K562 (cell line): Measurements from ENCODE around the gene SHFL. TPM values are rescaled to one million over a fixed set of nuclear protein-coding genes. Genes with fewer than 3 reads are reported as not detected.

Experiments used
- ATAC-seq: fragments of 200-7000 bp; cut with Tn5 transposase; 3 replicates; pipeline ENCODE4 v1.9.1; 2020; ENCODE audit warnings: moderate library complexity
- BruUV-seq: library from RNA; stranded (reverse); fragments of 400-500 nt; replicated peaks from 2 replicates; lab custom pipeline; 2021; lab: Mats Ljungman, UMichigan
- CTCF ChIA-PET: fragments of 300-600 bp; formaldehyde crosslinking; extraction: SDS; loops from one replicate; lab custom pipeline; 2021; ENCODE audit warnings: low intra/inter-chr PET ratio; lab: Yijun Ruan, JAX
- POLR2A ChIA-PET: fragments of 300-600, 350-650 bp; sonication (Branson Sonifier 250); formaldehyde crosslinking; extraction: SDS; loops from one replicate; lab custom pipeline; 2021; ENCODE audit warnings: antibody characterized with exemption, inconsistent platforms; lab: Yijun Ruan, JAX
- DNase-seq, 4 experiments: peaks; one replicate each; pipeline versions ENCODE4 v3.0.0 to v3.0.0-alpha.2; 2011 to 2018; ENCODE audit warnings: low spot score in 3 of 4, mixed read lengths in 3 of 4; ENCODE audit errors: extremely low read depth in 1 of 4
- FAIRE-seq: peaks from 2 replicates; lab custom pipeline; 2011; peaks lifted over from hg19 to GRCh38; lab: Jason Lieb, UNC
- H2AFZ ChIP-seq: 2 replicates; pipeline ENCODE4 v1.6.0; 2011; ENCODE audit warnings: low read depth, low read length, control low read depth, inconsistent platforms
- H3K27ac ChIP-seq: fragments of 200-600 bp; 3 replicates; pipeline ENCODE4 v1.8.0; 2011; ENCODE audit warnings: low read depth, mild to moderate bottlenecking, control low read depth, inconsistent platforms, low read length, moderate library complexity, mixed read lengths; ENCODE audit errors: extremely low read depth
- H3K27me3 ChIP-seq, 2 experiments: fragments of 300-600 bp in 1 of 2; 2 replicates in 1 of 2; 3 replicates in 1 of 2; pipeline versions ENCODE4 v1.6.0 to v1.8.0; 2011; ENCODE audit warnings: inconsistent platforms in 2 of 2, low read length in 2 of 2, mild to moderate bottlenecking in 1 of 2, mixed read lengths in 1 of 2, moderate library complexity in 1 of 2; ENCODE audit not compliant: control insufficient read depth in 2 of 2, insufficient read depth in 2 of 2
- H3K36me3 ChIP-seq: fragments of 300-600 bp; 3 replicates; pipeline ENCODE4 v1.8.0; 2011; ENCODE audit warnings: mild to moderate bottlenecking, low read length, inconsistent platforms; ENCODE audit not compliant: control insufficient read depth, insufficient read depth
- H3K4me1 ChIP-seq, 2 experiments: fragments of 200-600 bp in 1 of 2; replicated peaks in 1 of 2; 2 replicates in 1 of 2; 3 replicates in 1 of 2; pipeline versions ENCODE4 v1.5.1 to v1.8.0; 2011; ENCODE audit warnings: inconsistent platforms in 2 of 2, low read length in 2 of 2, mild to moderate bottlenecking in 1 of 2, mixed read lengths in 1 of 2, moderate library complexity in 1 of 2; ENCODE audit not compliant: control insufficient read depth in 2 of 2, insufficient read depth in 2 of 2
- H3K4me2 ChIP-seq: 2 replicates; pipeline ENCODE4 v1.6.1; 2011; ENCODE audit warnings: low read length, control low read depth, inconsistent platforms, mixed read lengths; ENCODE audit not compliant: insufficient read depth
- H3K4me3 ChIP-seq: fragments of 200-600 bp; sonication (generic), shearing (Covaris generic); 2 replicates; pipeline ENCODE4 v1.5.1; 2016; ENCODE audit warnings: control low read depth, inconsistent platforms
- H3K79me2 ChIP-seq: fragments of 200-600 bp; 3 replicates; pipeline ENCODE4 v1.8.0; 2011; ENCODE audit warnings: low read length, inconsistent platforms; ENCODE audit not compliant: control insufficient read depth, insufficient read depth
- H3K9ac ChIP-seq, 2 experiments: 2 replicates each; pipeline versions ENCODE4 v1.6.0 to v1.6.1; 2011; ENCODE audit warnings: low read depth in 2 of 2, low read length in 2 of 2, control low read depth in 1 of 2, inconsistent platforms in 1 of 2, mild to moderate bottlenecking in 1 of 2, mixed read lengths in 1 of 2; ENCODE audit not compliant: insufficient read depth in 1 of 2
- H3K9me1 ChIP-seq: one replicate; pipeline ENCODE4 v1.6.0; 2011; ENCODE audit warnings: inconsistent platforms, mild to moderate bottlenecking, low read length, moderate library complexity; ENCODE audit not compliant: control insufficient read depth, insufficient read depth
- H3K9me3 ChIP-seq: replicated peaks from 2 replicates; pipeline ENCODE4 v1.5.1; 2011; ENCODE audit warnings: low read depth, low read length, inconsistent platforms; ENCODE audit not compliant: control insufficient read depth, insufficient read depth
- H4K20me1 ChIP-seq: replicated peaks from 2 replicates; pipeline ENCODE4 v1.6.1; 2011; ENCODE audit warnings: low read length, inconsistent platforms, mixed read lengths; ENCODE audit not compliant: control insufficient read depth, insufficient read depth
- BRF2 ChIP-seq: IDR thresholded peaks from 3 replicates; pipeline ENCODE4 v1.6.1; 2011; ENCODE audit warnings: borderline replicate concordance, mild to moderate bottlenecking; ENCODE audit not compliant: insufficient read length, insufficient read depth
- CHAMP1 ChIP-seq: fragments of 450-650 bp; IDR thresholded peaks from 2 replicates; pipeline ENCODE4 v1.6.1; 2016; ENCODE audit warnings: mild to moderate bottlenecking
- FOS ChIP-seq: IDR thresholded peaks from 3 replicates; pipeline ENCODE4 v1.6.1; 2011; ENCODE audit not compliant: insufficient read length; ENCODE audit errors: extremely low read depth
- GATAD2B ChIP-seq: fragments of 450-650 bp; IDR thresholded peaks from 2 replicates; pipeline ENCODE4 v1.6.1; 2017; ENCODE audit warnings: mild to moderate bottlenecking, borderline replicate concordance
- HDGF ChIP-seq: fragments of 450-650 bp; IDR thresholded peaks from 2 replicates; pipeline ENCODE4 v1.6.1; 2016
- MYC ChIP-seq, 2 experiments: fragments of 250-450 bp in 1 of 2; sonication (Bioruptor Pico) in 1 of 2; IDR thresholded peaks; 2 replicates each; pipeline versions ENCODE4 v1.5.1 to v1.6.1; 2012 to 2021; ENCODE audit warnings: low read depth in 2 of 2, borderline replicate concordance in 1 of 2, improper control_type of control experiment in 1 of 2, low read length in 1 of 2, mild to moderate bottlenecking in 1 of 2, moderate library complexity in 1 of 2
- NONO ChIP-seq, 2 experiments: fragments of 200-400 bp in 1 of 2; fragments of 450-650 bp in 1 of 2; formaldehyde crosslinking in 1 of 2; IDR thresholded peaks; 2 replicates each; pipeline ENCODE4 v1.6.1; 2017; ENCODE audit warnings: low read depth in 2 of 2, mild to moderate bottlenecking in 2 of 2, moderate library complexity in 2 of 2, low read length in 1 of 2
- PKNOX1 ChIP-seq: fragments of 450-650 bp; IDR thresholded peaks from 2 replicates; pipeline ENCODE4 v1.6.1; 2016
- PURB ChIP-seq: sonication (generic); formaldehyde crosslinking; IDR thresholded peaks from 2 replicates; pipeline ENCODE4 v1.9.0; 2021; ENCODE audit warnings: low read depth, mild to moderate bottlenecking, missing genetic modification reagents
- RBM25 ChIP-seq: fragments of 200-400 bp; formaldehyde crosslinking; IDR thresholded peaks from 2 replicates; pipeline ENCODE4 v1.6.1; 2018; ENCODE audit warnings: low read length, low read depth, moderate library complexity; ENCODE audit not compliant: severe bottlenecking
- SNIP1 ChIP-seq: fragments of 450-650 bp; IDR thresholded peaks from 2 replicates; pipeline ENCODE4 v1.7.1; 2017; ENCODE audit warnings: low read depth, mild to moderate bottlenecking
- STAG1 ChIP-seq: sonication (generic); formaldehyde crosslinking; IDR thresholded peaks from 2 replicates; pipeline ENCODE4 v1.5.0; 2020; ENCODE audit warnings: missing genetic modification reagents, borderline replicate concordance
- TRIM25 ChIP-seq: fragments of 450-650 bp; IDR thresholded peaks from 2 replicates; pipeline ENCODE4 v1.7.0; 2016; ENCODE audit warnings: borderline replicate concordance
- TSC22D4 ChIP-seq: fragments of 450-650 bp; IDR thresholded peaks from 2 replicates; pipeline ENCODE4 v1.6.1; 2016; ENCODE audit warnings: missing genetic modification characterization, missing biosample characterization, control low read depth
- ZNF384 ChIP-seq: IDR thresholded peaks from 2 replicates; pipeline ENCODE4 v1.6.1; 2012; ENCODE audit warnings: low read depth, low read length, improper control_type of control experiment
- WGBS: fragments of 100-300 bp; shearing (Covaris generic); methylation state at CpG from one replicate; pipeline ENCODE4 v1.1.6; 2016; ENCODE audit warnings: low coverage, mixed read lengths; ENCODE audit not compliant: insufficient coverage; ENCODE audit errors: missing lambda C conversion rate; 5-methylcytosine and 5-hydroxymethylcytosine counted together
- in situ Hi-C: fragments of 300-500 bp; cut with MboI; formaldehyde crosslinking; loops from 4 replicates; pipeline ENCODE4 v1.15.0; 2018; ENCODE audit warnings: inconsistent platforms, mixed read lengths
- intact Hi-C: fragments of 100-400 bp; cut with micrococcal nuclease; formaldehyde crosslinking; loops from 2 replicates; pipeline ENCODE4 v1.14.2; 2022
- polyA plus RNA-seq, 8 experiments: library from polyadenylated mRNA; depleted of rRNA in 4 of 8; stranded (reverse) in 5 of 8; unstranded in 3 of 8; fragments of >200 nt; fragmentation: Nextera tagmentation in 2 of 8; fragmentation: Illumina TruSeq in 1 of 8; extraction: Ambion mirVana in 2 of 8; extraction: Trizol in 1 of 8; gene quantifications; 2 replicates each; pipeline versions ENCODE4 v1.2.1 to v1.2.3, GENCODE V29; 2011 to 2014; ENCODE audit warnings: inconsistent platforms in 1 of 8, missing spikeins in 1 of 8
- total RNA-seq, 7 experiments: library from RNA; depleted of rRNA in 6 of 7; stranded (reverse); fragments of >200 nt in 6 of 7; fragmentation: Illumina TruSeq in 2 of 7; extraction: Trizol in 2 of 7; gene quantifications; 2 replicates each; pipeline versions ENCODE4 v1.2.1 to v1.2.3, GENCODE V29; 2011 to 2021; ENCODE audit warnings: low replicate concordance in 1 of 7

The SHFL gene
- total and polyA plus RNA-seq, 9 of the 15 experiments (the other 6 are each of a cell fraction or from before 2014, with no cell fraction given): 1.5 to 25.7 (median 13.0) TPM

- DNase-seq: peak in 1 of 4 experiments; percentile 47
- Histone ChIP-seq H3K36me3 (peaks cover 9% of the 10 kb centered on the region; the same call in 2 of the 3 replicates), H3K9me1 (no peaks in the 10 kb centered on the region), H3K9me3 (no peaks in the 10 kb centered on the region), H2AFZ (peak overlapping the region; percentile 81), H3K9ac (peak overlapping the region; percentile 21 to 84; a peak in 3 of 4 replicates), H3K79me2 (peaks cover 21% of the 10 kb centered on the region), H3K4me1 (peaks cover 34% of the 10 kb centered on the region in 2 experiments), H3K27me3 (no peaks in the 10 kb centered on the region), H3K27ac (peak overlapping the region; percentile 31; the same call in 1 of the 3 replicates), H3K4me2 (peak overlapping the region; percentile 23; the same call in 1 of the 2 replicates), H3K4me3 (no peak overlapping the region), H4K20me1 (no peaks in the 10 kb centered on the region)
- intact Hi-C loops (no loop called here), in situ Hi-C loops (no loop called here)
- 43% methylated on average over 7 of the region's 7 CpGs for WGBS
- POLR2A ChIA-PET: no interaction called here
- CTCF ChIA-PET: interaction anchor here (0.6 kb wide), 2 partner anchors 33 to 116 kb away, joined by 3 to 4 read pairs; no protein-coding TSS in a partner anchor
- no TSS peak for BruUV-seq
- FAIRE-seq: peak; percentile 35
- no peak for ATAC-seq
- TF ChIP-seq PKNOX1 (no peak), CHAMP1 (no peak), SNIP1 (no peak), RBM25 (peak; percentile 88), TRIM25 (no peak), TSC22D4 (tag) (no peak), MYC (IDR thresholded peaks at IDR 0.05; ENCODE audit: low read depth, low read length) (no peak), MYC (CRISPR knock-in tag; IDR thresholded peaks at IDR 0.05; ENCODE audit: borderline replicate concordance, low read depth) (no peak), ZNF384 (no peak), STAG1 (CRISPR knock-in tag) (no peak), PURB (CRISPR knock-in tag) (no peak), NONO (IDR thresholded peaks at IDR 0.05; ENCODE audit: low read depth in 2 of 2, low read length in 1 of 2) (no peak), GATAD2B (no peak), HDGF (peak; percentile 87; the same call in 1 of the 2 replicates), BRF2 (no peak), FOS (no peak)
Measured at GRCh38 chr19:10102787-10103236, 16.7 kb downstream of the SHFL start.
